ENCODE data around the gene ATAD5. TPM values are rescaled to one million over a fixed set of nuclear protein-coding genes. Genes with fewer than 3 reads are reported as not detected.

The ATAD5 gene
- total RNA-seq, 1 experiment from 2014 or later: 14.1 TPM

DNA sequence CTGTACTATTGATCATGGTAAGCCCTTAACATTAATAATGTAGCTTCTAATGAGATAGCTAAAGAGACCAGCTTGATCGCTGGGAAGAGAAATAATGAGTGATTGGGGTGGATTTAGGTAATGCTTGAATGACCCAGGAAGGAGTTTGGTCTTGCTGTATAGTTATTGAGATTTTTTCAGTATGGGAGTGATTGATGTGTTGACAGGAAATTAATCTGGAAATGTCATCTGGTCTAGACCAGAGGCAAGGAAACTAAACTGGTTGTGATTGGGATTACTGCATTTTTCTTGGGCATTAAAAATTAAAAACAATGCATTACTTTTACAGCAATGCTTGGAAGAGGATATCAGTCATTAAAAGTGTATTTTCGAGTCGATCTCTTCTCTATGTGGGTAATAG, 62.5 kb downstream of the ATAD5 start:
- H3F3A ChIP-seq (ENCODE audit: insufficient read depth, low read depth): peaks cover 11% of the 10 kb centered on the region
- no peaks in the 10 kb centered on the region for H3K9me3 ChIP-seq (ENCODE audit: insufficient read depth, low read depth)
- H3K4me1 ChIP-seq (replicated peaks; ENCODE audit: insufficient read depth): no peaks in the 10 kb centered on the region
- H3K79me2 ChIP-seq (ENCODE audit: low read depth): no peaks in the 10 kb centered on the region
- no peak overlapping the region for H3K4me2 ChIP-seq
- CTCF ChIA-PET: no interaction called here
- intact Hi-C loops (cut with micrococcal nuclease; ENCODE audit: unreplicated experiment): no loop called here
- H3K27me3 ChIP-seq (ENCODE audit: insufficient read depth, low read depth): no peaks in the 10 kb centered on the region
- H3K27ac ChIP-seq: no peak overlapping the region
- H3K4me3 ChIP-seq: no peak overlapping the region
- BruUV-seq (replicated peaks): no TSS peak
- no peak for DNase-seq
- POLR2A ChIA-PET (ENCODE audit: unreplicated experiment): no interaction called here
- peaks cover 21% of the 10 kb centered on the region; the same call in 1 of the 2 replicates for H3K36me3 ChIP-seq (ENCODE audit: low read depth)
- H3K9me2 ChIP-seq (ENCODE audit: insufficient read depth): no peaks in the 10 kb centered on the region
- peaks cover 3% of the 10 kb centered on the region; the same call in 1 of the 2 replicates for H4K20me1 ChIP-seq (ENCODE audit: insufficient read depth)
- no peak overlapping the region for H2AFZ ChIP-seq
- TF ChIP-seq, protein P1, sequence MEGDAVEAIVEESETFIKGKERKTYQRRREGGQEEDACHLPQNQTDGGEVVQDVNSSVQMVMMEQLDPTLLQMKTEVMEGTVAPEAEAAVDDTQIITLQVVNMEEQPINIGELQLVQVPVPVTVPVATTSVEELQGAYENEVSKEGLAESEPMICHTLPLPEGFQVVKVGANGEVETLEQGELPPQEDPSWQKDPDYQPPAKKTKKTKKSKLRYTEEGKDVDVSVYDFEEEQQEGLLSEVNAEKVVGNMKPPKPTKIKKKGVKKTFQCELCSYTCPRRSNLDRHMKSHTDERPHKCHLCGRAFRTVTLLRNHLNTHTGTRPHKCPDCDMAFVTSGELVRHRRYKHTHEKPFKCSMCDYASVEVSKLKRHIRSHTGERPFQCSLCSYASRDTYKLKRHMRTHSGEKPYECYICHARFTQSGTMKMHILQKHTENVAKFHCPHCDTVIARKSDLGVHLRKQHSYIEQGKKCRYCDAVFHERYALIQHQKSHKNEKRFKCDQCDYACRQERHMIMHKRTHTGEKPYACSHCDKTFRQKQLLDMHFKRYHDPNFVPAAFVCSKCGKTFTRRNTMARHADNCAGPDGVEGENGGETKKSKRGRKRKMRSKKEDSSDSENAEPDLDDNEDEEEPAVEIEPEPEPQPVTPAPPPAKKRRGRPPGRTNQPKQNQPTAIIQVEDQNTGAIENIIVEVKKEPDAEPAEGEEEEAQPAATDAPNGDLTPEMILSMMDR (conservative IDR thresholded peaks at IDR 0.05): no peak
- TF ChIP-seq EZH2 (IDR thresholded peaks at IDR 0.05; ENCODE audit: low read depth): no peak

DNA sequence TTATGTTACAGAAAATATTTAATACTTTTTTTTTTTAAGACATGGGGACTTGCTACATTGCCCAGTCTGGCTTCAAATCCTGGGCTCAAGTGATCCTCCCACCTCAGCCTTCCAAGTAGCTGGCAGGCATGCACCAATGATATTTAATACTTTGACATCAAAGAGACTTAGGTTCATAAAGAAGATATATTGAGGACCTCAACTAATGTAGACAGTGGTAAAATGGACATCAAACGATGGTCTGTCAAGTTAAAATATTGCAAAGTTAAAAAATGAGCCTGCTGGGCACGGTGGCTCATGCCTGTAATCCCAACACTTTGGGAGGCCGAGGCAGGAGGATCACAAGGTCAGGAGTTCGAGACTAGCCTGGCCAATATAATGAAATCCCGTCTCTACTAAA, 65.5 kb downstream of the ATAD5 start:
- no peak overlapping the region for H3K27ac ChIP-seq
- no peak overlapping the region for H3K4me2 ChIP-seq
- peaks cover 3% of the 10 kb centered on the region; the same call in 1 of the 2 replicates for H4K20me1 ChIP-seq (ENCODE audit: insufficient read depth)
- BruUV-seq (replicated peaks): no TSS peak
- H2AFZ ChIP-seq: no peak overlapping the region
- ChIA-PET CTCF (interaction anchor here (0.6 kb wide), 1 partner anchor 28 kb away, joined by 3 read pairs; no protein-coding TSS in a partner anchor), POLR2A (ENCODE audit: unreplicated experiment) (no interaction called here)
- H3K79me2 ChIP-seq (ENCODE audit: low read depth): no peaks in the 10 kb centered on the region
- no peaks in the 10 kb centered on the region for H3K27me3 ChIP-seq (ENCODE audit: insufficient read depth, low read depth)
- H3K4me1 ChIP-seq (replicated peaks; ENCODE audit: insufficient read depth): no peaks in the 10 kb centered on the region
- H3F3A ChIP-seq (ENCODE audit: insufficient read depth, low read depth): peaks cover 22% of the 10 kb centered on the region
- H3K36me3 ChIP-seq (ENCODE audit: low read depth): peaks cover 22% of the 10 kb centered on the region; the same call in 1 of the 2 replicates
- intact Hi-C loops (cut with micrococcal nuclease; ENCODE audit: unreplicated experiment): no loop called here
- no peaks in the 10 kb centered on the region for H3K9me3 ChIP-seq (ENCODE audit: insufficient read depth, low read depth)
- H3K4me3 ChIP-seq: no peak overlapping the region
- no peak for DNase-seq
- TF ChIP-seq, protein P1 (conservative IDR thresholded peaks at IDR 0.05): no peak
- TF ChIP-seq EZH2 (IDR thresholded peaks at IDR 0.05; ENCODE audit: low read depth): no peak
- H3K9me2 ChIP-seq (ENCODE audit: insufficient read depth): no peaks in the 10 kb centered on the region

DNA sequence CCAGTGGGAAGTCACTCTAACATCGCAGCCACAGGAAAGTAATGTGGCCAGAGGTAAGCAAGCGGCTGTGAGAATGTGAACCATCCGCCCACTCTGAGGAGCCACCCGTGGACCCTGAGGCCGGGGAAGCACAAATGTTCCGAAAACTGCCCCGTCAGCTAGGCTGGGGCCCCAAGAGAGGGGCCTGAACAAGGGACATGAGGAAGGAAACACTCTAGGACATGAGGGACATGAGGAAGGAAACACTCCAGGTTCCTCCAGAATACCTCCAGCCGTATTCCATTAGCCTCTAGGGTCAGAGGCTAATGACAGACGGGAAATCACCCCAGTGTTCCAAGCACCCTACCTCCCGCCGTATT, 74.0 kb downstream of the ATAD5 start:
- Histone ChIP-seq H3K36me3 (ENCODE audit: low read depth) (peaks cover 7% of the 10 kb centered on the region; the same call in 1 of the 2 replicates), H2AFZ (peak overlapping the region; percentile 94), H3K9me2 (ENCODE audit: insufficient read depth) (no peaks in the 10 kb centered on the region), H3K4me2 (peak overlapping the region; percentile 80), H3K4me3 (peak overlapping the region; percentile 85), H3K4me1 (replicated peaks; ENCODE audit: insufficient read depth) (no peaks in the 10 kb centered on the region; the same call in 1 of the 2 replicates), H3K27me3 (ENCODE audit: insufficient read depth, low read depth) (no peaks in the 10 kb centered on the region), H3F3A (ENCODE audit: insufficient read depth, low read depth) (peaks cover 16% of the 10 kb centered on the region; the same call in 1 of the 2 replicates), H4K20me1 (ENCODE audit: insufficient read depth) (no peaks in the 10 kb centered on the region), H3K79me2 (ENCODE audit: low read depth) (peaks cover 20% of the 10 kb centered on the region), H3K27ac (no peak overlapping the region), H3K9me3 (ENCODE audit: insufficient read depth, low read depth) (no peaks in the 10 kb centered on the region)
- CTCF ChIA-PET: no interaction called here
- TSS peak; percentile 62 for BruUV-seq (replicated peaks)
- no peak for TF ChIP-seq EZH2 (IDR thresholded peaks at IDR 0.05; ENCODE audit: low read depth)
- TF ChIP-seq, protein P1 (conservative IDR thresholded peaks at IDR 0.05): no peak
- POLR2A ChIA-PET (ENCODE audit: unreplicated experiment): no interaction called here
- DNase-seq: no peak
- intact Hi-C loops (cut with micrococcal nuclease; ENCODE audit: unreplicated experiment): loop anchor here (1.0 to 5.0 kb wide), 2 partner anchors 65 to 467 kb away; no protein-coding TSS in a partner anchor

Data from PC-9 (cell line).